8988T (cell line): ENCODE data around the gene ANKRD9.

Experiments
- DNase-seq: peaks from one replicate; pipeline ENCODE4 v3.0.0; 2011

ANKRD9 gene

GRCh38 chr14:102512793-102513300 lies 3.3 kb upstream of the ANKRD9 start:
- DNase-seq = no peak

- DNase-seq = no peak
Observed at GRCh38 chr14:102511538-102511937, 2.0 kb upstream of the ANKRD9 start.

GRCh38 chr14:102510616-102511520 lies 1.3 kb upstream of the ANKRD9 start:
- no peak for DNase-seq

- peak; percentile 74 for DNase-seq
Observed at GRCh38 chr14:102508774-102509745, 516 bp downstream of the ANKRD9 start.

GRCh38 chr14:102508410-102508773 lies 1.2 kb downstream of the ANKRD9 start:
- DNase-seq = peak; percentile 97

GRCh38 chr14:102507857-102508312 lies 1.7 kb downstream of the ANKRD9 start:
- DNase-seq = peak; percentile 89

GRCh38 chr14:102507081-102507856 lies 2.3 kb downstream of the ANKRD9 start:
- no peak for DNase-seq

GRCh38 chr14:102506626-102506925 lies 3.0 kb downstream of the ANKRD9 start:
- no peak for DNase-seq

GRCh38 chr14:102505775-102506625 lies 3.6 kb downstream of the ANKRD9 start:
- DNase-seq = no peak

GRCh38 chr14:102505000-102505619 lies 4.5 kb downstream of the ANKRD9 start:
- DNase-seq = no peak

GRCh38 chr14:102504328-102504999 lies 5.1 kb downstream of the ANKRD9 start:
- DNase-seq = no peak

GRCh38 chr14:102503641-102504327 lies 5.8 kb downstream of the ANKRD9 start:
- DNase-seq = no peak

- no peak for DNase-seq
Observed at GRCh38 chr14:102502571-102502970, 7.0 kb downstream of the ANKRD9 start.

GRCh38 chr14:102501751-102502315 lies 7.7 kb downstream of the ANKRD9 start:
- no peak for DNase-seq

- DNase-seq = no peak
Observed at GRCh38 chr14:102500713-102501112, 8.9 kb downstream of the ANKRD9 start.

- no peak for DNase-seq
Observed at GRCh38 chr14:102500158-102500662, 9.4 kb downstream of the ANKRD9 start.

GRCh38 chr14:102499401-102500157 lies 10.0 kb downstream of the ANKRD9 start:
- DNase-seq = no peak

- no peak for DNase-seq
Observed at GRCh38 chr14:102498678-102499265, 10.8 kb downstream of the ANKRD9 start.
